ENCODE results near the gene ATP10D.
A peak's percentile ranks its signal among the peaks of the same experiment; 100 is the strongest.

ATP10D gene

DNA sequence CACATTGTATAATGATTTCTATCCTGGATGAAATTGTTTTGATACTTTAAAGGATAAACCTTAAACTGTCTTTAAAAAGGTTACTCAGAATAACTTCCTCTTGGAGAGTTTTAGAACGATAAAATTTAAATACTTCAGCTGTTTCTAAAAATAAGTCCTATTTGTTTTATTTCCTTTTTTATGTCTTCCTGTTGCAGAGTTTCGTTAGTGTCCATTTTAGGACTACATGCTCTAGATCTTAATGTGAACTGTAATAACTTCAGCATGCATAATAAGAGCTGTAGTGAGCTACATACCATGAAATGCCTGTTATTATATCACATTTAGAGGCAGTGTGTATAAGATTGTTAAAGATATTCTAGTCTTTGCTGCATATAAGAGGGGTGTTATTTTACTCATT is 14.6 kb downstream of the ATP10D start:
- H3K4me3 ChIP-seq (ENCODE audit: low read length) = no peak overlapping the region
- TF ChIP-seq, protein P1, sequence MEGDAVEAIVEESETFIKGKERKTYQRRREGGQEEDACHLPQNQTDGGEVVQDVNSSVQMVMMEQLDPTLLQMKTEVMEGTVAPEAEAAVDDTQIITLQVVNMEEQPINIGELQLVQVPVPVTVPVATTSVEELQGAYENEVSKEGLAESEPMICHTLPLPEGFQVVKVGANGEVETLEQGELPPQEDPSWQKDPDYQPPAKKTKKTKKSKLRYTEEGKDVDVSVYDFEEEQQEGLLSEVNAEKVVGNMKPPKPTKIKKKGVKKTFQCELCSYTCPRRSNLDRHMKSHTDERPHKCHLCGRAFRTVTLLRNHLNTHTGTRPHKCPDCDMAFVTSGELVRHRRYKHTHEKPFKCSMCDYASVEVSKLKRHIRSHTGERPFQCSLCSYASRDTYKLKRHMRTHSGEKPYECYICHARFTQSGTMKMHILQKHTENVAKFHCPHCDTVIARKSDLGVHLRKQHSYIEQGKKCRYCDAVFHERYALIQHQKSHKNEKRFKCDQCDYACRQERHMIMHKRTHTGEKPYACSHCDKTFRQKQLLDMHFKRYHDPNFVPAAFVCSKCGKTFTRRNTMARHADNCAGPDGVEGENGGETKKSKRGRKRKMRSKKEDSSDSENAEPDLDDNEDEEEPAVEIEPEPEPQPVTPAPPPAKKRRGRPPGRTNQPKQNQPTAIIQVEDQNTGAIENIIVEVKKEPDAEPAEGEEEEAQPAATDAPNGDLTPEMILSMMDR (conservative IDR thresholded peaks at IDR 0.05; ENCODE audit: low read depth, low read length) = no peak
- no peak for DNase-seq (ENCODE audit: low read depth)

DNA sequence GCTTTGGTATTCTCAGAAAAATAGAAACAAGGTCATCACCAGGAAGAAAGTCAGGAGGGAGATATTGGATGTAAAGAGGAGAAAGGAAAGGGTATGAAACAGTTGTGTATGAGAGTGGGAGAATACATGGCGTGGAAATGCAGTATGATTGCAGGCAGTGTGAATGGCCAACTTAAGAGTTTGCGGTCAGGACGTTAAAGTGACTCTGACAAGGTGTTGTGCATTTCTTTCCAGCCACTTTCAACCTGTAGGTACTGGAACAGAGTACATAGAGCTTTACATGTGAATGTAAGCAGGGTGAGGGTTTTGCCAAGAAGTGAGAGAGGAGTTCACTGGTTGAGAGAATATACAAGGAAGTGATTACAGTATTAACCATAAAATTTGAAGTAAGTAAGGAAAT is 15.7 kb downstream of the ATP10D start:
- TF ChIP-seq, protein P1 (conservative IDR thresholded peaks at IDR 0.05; ENCODE audit: low read depth, low read length) = no peak
- DNase-seq (ENCODE audit: low read depth) = no peak
- H3K4me3 ChIP-seq (ENCODE audit: low read length) = no peak overlapping the region

DNA sequence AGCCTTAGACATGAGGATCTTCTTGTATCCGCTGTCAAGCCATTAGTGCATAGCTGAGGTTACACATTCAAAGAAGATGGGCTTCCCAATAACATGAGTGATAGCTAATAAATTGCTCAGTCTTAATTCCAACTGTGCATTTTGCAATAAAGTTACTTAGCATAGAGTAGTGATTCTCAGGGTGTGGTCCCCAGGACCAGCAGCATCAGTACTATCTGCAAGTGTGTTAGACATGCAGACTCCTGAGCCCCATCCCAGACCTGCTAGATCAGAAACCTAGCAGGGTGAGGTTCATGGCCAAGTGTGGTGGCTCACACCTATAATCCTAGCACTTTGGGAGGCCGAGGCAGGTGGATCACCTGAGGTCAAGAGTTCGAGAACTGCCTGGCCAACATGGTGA is 20.1 kb downstream of the ATP10D start:
- no peak for DNase-seq (ENCODE audit: low read depth)
- no peak overlapping the region for H3K4me3 ChIP-seq (ENCODE audit: low read length)
- TF ChIP-seq, protein P1 (conservative IDR thresholded peaks at IDR 0.05; ENCODE audit: low read depth, low read length) = no peak

DNA sequence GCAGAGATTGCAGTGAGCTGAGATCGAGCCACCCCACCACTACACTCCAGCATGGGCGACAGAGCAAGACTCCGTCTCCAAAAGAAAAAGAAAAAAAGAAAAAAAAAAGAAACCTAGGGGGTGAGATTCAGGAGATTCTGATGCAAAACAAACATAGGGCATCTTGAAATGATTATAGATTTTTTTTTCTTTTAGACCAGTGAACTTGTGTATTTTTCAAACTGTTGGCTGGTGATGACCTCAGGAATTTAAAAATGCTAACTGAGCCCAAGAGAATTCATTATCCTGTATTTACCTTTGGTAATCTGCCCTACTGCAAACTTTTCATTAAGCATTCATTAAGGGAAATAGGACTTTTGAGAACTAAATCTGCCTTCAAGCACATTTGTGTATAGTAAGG is 20.6 kb downstream of the ATP10D start:
- no peak for DNase-seq (ENCODE audit: low read depth)
- TF ChIP-seq, protein P1 (conservative IDR thresholded peaks at IDR 0.05; ENCODE audit: low read depth, low read length) = no peak
- no peak overlapping the region for H3K4me3 ChIP-seq (ENCODE audit: low read length)

DNA sequence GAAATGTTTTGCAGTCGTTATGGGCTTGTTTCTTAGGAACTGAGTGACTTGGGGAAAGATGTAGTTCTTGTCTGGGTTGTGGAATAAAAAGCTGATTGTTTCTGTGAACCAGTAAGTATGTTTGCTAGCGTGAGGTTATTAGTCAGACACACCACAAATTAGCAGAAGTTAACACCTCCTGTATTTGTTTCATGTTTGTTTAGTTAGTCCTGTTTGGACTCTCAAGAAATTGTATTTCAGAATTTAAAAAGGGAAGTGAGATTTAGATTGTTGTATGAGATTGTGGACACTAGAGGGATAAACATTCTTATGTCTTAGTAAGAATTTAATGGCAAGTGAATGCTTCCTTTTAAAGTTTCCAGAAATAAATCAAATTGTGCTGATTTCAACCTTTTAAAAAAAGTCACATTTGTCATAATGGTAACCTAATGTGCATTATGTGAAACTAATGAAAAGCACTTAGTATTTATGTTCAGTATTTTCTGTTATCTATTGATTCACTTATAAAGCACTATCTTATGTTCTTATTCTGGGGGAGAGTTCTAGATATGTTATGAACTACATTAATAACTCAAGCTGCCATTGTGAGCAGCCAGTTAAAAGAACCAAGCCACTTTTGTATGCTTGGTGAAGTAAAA is 25.6 kb downstream of the ATP10D start:
- no peak for DNase-seq (ENCODE audit: low read depth)
- TF ChIP-seq, protein P1 (conservative IDR thresholded peaks at IDR 0.05; ENCODE audit: low read depth, low read length) = peak; percentile 19
- H3K4me3 ChIP-seq (ENCODE audit: low read length) = no peak overlapping the region

DNA sequence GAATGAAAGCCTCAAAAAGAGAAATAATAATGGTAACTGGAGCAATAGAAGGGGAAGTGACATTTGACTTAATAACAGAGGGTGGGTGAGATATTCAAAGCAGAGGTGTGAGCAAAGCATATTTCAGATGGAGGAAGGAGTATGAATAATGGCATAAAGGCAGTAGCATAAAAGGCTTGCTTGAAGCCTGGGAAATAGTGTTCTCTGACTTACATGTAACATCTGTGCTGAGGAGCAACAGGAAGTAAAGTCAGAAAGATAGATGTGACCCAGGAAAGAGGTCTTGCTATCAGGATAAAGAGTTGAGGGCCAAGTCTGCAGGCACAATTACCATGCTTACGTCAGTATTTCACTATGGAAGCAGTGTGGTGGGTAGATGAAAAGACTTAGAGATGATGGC is 28.4 kb downstream of the ATP10D start:
- DNase-seq (ENCODE audit: low read depth) = no peak
- TF ChIP-seq, protein P1 (conservative IDR thresholded peaks at IDR 0.05; ENCODE audit: low read depth, low read length) = no peak
- H3K4me3 ChIP-seq (ENCODE audit: low read length) = no peak overlapping the region

DNA sequence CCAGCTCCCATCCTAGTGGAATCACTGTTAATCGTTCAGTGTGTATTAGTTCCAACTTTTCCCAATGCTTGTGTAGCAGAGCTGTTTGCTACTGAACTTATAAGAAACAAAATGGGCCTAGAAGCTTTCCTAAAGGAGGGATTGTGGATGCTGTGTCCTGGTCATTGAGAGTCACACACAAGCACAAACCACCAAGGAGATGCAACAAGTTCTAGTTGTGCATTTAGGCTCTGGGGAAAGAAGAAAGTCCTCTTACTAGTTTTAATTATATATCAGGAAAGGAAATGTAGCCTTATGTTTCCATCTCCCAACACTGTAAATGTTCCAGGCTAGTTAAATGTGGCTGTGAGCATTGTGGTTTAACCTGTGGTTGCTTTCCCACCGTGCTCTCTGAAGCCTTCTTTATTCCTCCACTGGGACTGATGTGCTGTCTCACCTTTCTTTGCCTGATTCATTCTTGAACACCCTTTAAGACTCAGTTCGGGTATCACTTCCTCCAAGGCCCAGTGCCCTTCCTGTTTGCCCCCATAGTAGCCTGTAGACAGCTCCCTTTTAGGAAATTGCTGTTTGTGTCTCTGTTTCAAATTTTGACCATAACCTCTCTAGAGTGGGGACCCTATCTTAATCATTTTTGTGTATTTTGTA is 34.3 kb downstream of the ATP10D start:
- TF ChIP-seq, protein P1 (conservative IDR thresholded peaks at IDR 0.05; ENCODE audit: low read depth, low read length) = no peak
- H3K4me3 ChIP-seq (ENCODE audit: low read length) = no peak overlapping the region
- DNase-seq (ENCODE audit: low read depth) = no peak
